ENCODE results near the gene PODN.
A peak's percentile ranks its signal among the peaks of the same experiment; 100 is the strongest.

PODN gene

DNA sequence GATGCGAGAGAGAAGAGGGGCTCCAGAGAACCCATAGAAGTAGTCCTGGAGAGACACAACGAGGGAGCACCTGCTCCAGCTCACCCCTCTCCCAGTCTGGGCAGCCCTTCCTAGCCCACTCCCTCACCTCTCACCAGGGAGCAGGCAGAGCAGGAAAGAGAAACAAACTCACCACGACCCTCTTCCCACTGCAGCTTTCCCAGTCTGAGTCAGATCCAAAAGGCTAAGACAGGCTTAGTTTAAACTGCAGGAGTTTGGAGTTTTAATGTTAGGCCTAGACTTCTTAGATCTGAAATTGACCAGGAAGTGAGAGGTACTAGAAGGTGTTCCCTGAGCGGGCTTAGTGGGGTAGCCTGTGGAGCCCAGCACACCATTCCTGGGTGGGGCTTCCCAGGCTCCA lies 50.8 kb downstream of the PODN start:
- in situ Hi-C loops (cut with HindIII; ENCODE audit: low pct_ligation_motif_present, low sequenced_read_pairs), result no loop called here

GRCh38 chr1:53114090-53114489 lies 52.1 kb downstream of the PODN start:
- Histone ChIP-seq H3K27me3 (replicated peaks) (no peaks in the 10 kb centered on the region), H3K27ac (no peak overlapping the region), H3K4me3 (ENCODE audit: low read depth, low read length) (no peak overlapping the region), H3K36me3 (replicated peaks) (no peaks in the 10 kb centered on the region)
- TF ChIP-seq, protein P1, sequence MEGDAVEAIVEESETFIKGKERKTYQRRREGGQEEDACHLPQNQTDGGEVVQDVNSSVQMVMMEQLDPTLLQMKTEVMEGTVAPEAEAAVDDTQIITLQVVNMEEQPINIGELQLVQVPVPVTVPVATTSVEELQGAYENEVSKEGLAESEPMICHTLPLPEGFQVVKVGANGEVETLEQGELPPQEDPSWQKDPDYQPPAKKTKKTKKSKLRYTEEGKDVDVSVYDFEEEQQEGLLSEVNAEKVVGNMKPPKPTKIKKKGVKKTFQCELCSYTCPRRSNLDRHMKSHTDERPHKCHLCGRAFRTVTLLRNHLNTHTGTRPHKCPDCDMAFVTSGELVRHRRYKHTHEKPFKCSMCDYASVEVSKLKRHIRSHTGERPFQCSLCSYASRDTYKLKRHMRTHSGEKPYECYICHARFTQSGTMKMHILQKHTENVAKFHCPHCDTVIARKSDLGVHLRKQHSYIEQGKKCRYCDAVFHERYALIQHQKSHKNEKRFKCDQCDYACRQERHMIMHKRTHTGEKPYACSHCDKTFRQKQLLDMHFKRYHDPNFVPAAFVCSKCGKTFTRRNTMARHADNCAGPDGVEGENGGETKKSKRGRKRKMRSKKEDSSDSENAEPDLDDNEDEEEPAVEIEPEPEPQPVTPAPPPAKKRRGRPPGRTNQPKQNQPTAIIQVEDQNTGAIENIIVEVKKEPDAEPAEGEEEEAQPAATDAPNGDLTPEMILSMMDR (IDR thresholded peaks at IDR 0.05; ENCODE audit: low read depth, low read length, missing control alignments), result no peak
- no peak for DNase-seq
- in situ Hi-C loops (cut with HindIII; ENCODE audit: low pct_ligation_motif_present, low sequenced_read_pairs), result no loop called here

More for the DNA sequence above, 50.8 kb downstream of the PODN start:
- H3K27me3 ChIP-seq (replicated peaks), result no peaks in the 10 kb centered on the region
- no peak for DNase-seq
- no peak overlapping the region for H3K4me3 ChIP-seq (ENCODE audit: low read depth, low read length)
- H3K27ac ChIP-seq, result peak overlapping the region; percentile 42
- TF ChIP-seq, protein P1 (IDR thresholded peaks at IDR 0.05; ENCODE audit: low read depth, low read length, missing control alignments), result no peak
- no peaks in the 10 kb centered on the region for H3K36me3 ChIP-seq (replicated peaks)

- no peak for DNase-seq
- Histone ChIP-seq H3K27ac (no peak overlapping the region), H3K4me3 (ENCODE audit: low read depth, low read length) (no peak overlapping the region), H3K36me3 (replicated peaks) (no peaks in the 10 kb centered on the region), H3K27me3 (replicated peaks) (no peaks in the 10 kb centered on the region)
- TF ChIP-seq, protein P1 (IDR thresholded peaks at IDR 0.05; ENCODE audit: low read depth, low read length, missing control alignments), result no peak
- in situ Hi-C loops (cut with HindIII; ENCODE audit: low pct_ligation_motif_present, low sequenced_read_pairs), result no loop called here
Measured at GRCh38 chr1:53114581-53115400, 52.8 kb downstream of the PODN start.

- in situ Hi-C loops (cut with HindIII; ENCODE audit: low pct_ligation_motif_present, low sequenced_read_pairs), result no loop called here
- no peaks in the 10 kb centered on the region for H3K36me3 ChIP-seq (replicated peaks)
- H3K4me3 ChIP-seq (ENCODE audit: low read depth, low read length), result no peak overlapping the region
- no peak overlapping the region for H3K27ac ChIP-seq
- TF ChIP-seq, protein P1 (IDR thresholded peaks at IDR 0.05; ENCODE audit: low read depth, low read length, missing control alignments), result no peak
- H3K27me3 ChIP-seq (replicated peaks), result no peaks in the 10 kb centered on the region
- no peak for DNase-seq
Measured at GRCh38 chr1:53115403-53116306, 53.6 kb downstream of the PODN start.

- TF ChIP-seq, protein P1 (IDR thresholded peaks at IDR 0.05; ENCODE audit: low read depth, low read length, missing control alignments), result no peak
- no peak overlapping the region for H3K4me3 ChIP-seq (ENCODE audit: low read depth, low read length)
- no peaks in the 10 kb centered on the region for H3K27me3 ChIP-seq (replicated peaks)
- no peak overlapping the region for H3K27ac ChIP-seq
- no peak for DNase-seq
- in situ Hi-C loops (cut with HindIII; ENCODE audit: low pct_ligation_motif_present, low sequenced_read_pairs), result no loop called here
- no peaks in the 10 kb centered on the region for H3K36me3 ChIP-seq (replicated peaks)
Measured at GRCh38 chr1:53116307-53116810, 54.3 kb downstream of the PODN start.
